ENCODE data around the gene STEEP1.

GRCh38 chrX:119500061-119500800, 65.0 kb downstream of the STEEP1 start:
- TF ChIP-seq CTCF (CRISPR knock-in tag; IDR thresholded peaks at IDR 0.05) (no peak), POLR2A (IDR thresholded peaks at IDR 0.05; ENCODE audit: insufficient read depth in 1 of 2, low read depth in 2 of 2, low read length in 2 of 2) (no peak), KAT7 (CRISPR knock-in tag; IDR thresholded peaks at IDR 0.05; ENCODE audit: borderline replicate concordance) (no peak), DRAP1 (CRISPR knock-in tag; IDR thresholded peaks at IDR 0.05) (no peak), ZNF235 (CRISPR knock-in tag; IDR thresholded peaks at IDR 0.05; ENCODE audit: borderline replicate concordance) (no peak), ZNF207 (IDR thresholded peaks at IDR 0.05; ENCODE audit: borderline replicate concordance) (no peak), ATF1 (CRISPR knock-in tag; IDR thresholded peaks at IDR 0.05) (no peak), HNRNPUL1 (IDR thresholded peaks at IDR 0.05; ENCODE audit: low read depth, low read length) (no peak), NFATC3 (CRISPR knock-in tag; IDR thresholded peaks at IDR 0.05) (no peak), POLR2AphosphoS5 (IDR thresholded peaks at IDR 0.05; ENCODE audit: low read depth, low read length) (no peak)
- TF ChIP-seq, protein P1, sequence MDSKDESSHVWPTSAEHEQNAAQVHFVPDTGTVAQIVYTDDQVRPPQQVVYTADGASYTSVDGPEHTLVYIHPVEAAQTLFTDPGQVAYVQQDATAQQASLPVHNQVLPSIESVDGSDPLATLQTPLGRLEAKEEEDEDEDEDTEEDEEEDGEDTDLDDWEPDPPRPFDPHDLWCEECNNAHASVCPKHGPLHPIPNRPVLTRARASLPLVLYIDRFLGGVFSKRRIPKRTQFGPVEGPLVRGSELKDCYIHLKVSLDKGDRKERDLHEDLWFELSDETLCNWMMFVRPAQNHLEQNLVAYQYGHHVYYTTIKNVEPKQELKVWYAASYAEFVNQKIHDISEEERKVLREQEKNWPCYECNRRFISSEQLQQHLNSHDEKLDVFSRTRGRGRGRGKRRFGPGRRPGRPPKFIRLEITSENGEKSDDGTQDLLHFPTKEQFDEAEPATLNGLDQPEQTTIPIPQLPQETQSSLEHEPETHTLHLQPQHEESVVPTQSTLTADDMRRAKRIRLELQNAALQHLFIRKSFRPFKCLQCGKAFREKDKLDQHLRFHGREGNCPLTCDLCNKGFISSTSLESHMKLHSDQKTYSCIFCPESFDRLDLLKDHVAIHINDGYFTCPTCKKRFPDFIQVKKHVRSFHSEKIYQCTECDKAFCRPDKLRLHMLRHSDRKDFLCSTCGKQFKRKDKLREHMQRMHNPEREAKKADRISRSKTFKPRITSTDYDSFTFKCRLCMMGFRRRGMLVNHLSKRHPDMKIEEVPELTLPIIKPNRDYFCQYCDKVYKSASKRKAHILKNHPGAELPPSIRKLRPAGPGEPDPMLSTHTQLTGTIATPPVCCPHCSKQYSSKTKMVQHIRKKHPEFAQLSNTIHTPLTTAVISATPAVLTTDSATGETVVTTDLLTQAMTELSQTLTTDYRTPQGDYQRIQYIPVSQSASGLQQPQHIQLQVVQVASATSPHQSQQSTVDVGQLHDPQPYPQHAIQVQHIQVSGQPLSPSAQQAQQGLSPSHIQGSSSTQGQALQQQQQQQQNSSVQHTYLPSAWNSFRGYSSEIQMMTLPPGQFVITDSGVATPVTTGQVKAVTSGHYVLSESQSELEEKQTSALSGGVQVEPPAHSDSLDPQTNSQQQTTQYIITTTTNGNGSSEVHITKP (CRISPR knock-in tag; IDR thresholded peaks at IDR 0.05; ENCODE audit: low read depth) = no peak
- TF ChIP-seq, protein P2, sequence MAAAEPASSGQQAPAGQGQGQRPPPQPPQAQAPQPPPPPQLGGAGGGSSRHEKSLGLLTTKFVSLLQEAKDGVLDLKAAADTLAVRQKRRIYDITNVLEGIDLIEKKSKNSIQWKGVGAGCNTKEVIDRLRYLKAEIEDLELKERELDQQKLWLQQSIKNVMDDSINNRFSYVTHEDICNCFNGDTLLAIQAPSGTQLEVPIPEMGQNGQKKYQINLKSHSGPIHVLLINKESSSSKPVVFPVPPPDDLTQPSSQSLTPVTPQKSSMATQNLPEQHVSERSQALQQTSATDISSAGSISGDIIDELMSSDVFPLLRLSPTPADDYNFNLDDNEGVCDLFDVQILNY (CRISPR knock-in tag; conservative IDR thresholded peaks at IDR 0.05) = no peak

All from HepG2 (cell line).